Activated naive CD8-positive, alpha-beta T cell treated with anti-CD3 and anti-CD28 coated beads, Interleukin-2, amount 50 U/mL, for 16 hours (primary cell): ENCODE data around the gene SUFU.
"Not testable (repeated sequence)": the region's sequence is repeated elsewhere in the genome, so short reads cannot be mapped to it uniquely, and the experiment has no call there.

Experiments used
- DNase-seq: peaks from one replicate; pipeline ENCODE4 v3.0.0-alpha.2; 2020; ENCODE audit warnings: low read depth, low spot score

Gene SUFU

DNA sequence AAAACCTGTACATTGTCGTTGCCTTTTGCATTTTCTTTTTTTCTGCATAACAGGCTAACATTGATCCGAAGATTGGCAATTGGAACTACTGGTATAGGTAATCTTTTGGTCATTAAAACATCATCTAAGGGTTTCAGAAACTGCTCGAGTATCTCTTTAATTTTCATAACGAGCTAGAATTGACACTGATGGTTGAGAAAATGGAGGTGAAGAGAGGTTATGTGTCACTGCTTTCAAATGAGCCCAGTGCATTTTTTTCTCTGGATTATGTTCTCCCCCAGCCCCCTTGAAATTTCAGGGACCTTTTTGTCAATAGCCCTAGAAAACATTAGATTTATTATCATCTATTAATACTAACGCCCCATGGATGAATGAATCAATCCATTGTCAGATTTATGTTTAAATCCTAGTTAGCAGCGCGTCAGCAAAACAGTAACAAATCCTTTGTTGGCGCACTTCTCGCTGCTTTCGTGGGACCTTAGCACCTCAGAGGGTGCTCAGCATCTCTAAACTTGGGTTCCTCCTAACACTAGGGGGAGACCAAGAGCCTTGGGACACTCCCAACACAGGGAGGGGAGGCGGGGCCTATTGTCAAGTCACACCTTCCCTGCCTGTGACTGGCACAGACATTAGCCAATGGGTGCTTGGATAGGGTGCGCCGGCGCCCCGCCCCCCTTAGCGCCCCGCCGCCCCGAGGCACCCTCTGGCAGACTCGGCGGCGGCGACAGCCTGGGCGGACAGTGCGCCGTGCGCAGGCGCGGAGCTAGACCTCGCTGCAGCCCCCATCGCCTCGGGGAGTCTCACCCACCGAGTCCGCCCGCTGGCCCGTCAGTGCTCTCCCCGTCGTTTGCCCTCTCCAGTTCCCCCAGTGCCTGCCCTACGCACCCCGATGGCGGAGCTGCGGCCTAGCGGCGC lies at the start of gene SUFU:
Gene SUFU, plus strand, starts transcription at position 709 of the 915 bp plus-strand sequence. Its CDS starts 181 bp downstream, at position 890.
- DNase-seq, result peak; percentile 96

DNA sequence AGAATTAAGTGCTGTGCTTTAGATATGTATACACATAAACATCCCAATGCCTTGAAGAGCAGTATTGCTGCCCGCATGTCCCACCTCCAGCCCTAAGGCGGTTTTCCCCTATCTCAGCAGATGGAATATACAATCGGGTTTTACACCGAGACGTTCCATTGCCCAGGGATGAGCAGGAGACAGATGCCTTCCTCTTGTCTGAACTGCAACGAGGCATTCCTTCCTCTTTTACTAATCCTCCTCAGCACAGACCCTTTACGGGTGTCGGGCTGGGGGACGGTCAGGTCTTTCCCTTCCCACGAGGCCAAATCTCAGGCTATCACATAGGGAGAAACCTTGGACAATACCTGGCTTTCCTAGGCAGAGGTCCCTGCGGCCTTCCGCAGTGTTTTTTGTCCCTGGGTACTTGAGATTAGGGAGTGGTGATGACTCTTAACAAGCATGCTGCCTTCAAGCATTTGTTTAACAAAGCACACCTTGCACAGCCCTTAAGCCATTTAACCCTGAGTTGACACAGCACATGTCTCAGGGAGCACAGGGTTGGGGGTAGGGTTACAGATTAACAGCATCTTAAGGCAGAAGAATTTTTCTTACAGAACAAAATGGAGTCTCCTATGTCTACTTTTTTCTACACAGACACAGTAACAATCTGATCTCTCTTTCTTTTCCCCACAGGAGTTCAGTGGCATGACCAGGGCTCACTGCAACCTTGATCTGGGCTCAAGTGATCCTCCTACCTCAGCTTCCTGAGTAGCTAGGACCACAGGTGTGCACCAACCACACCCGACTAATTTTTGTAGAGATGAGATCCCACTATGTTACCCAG lies 48.9 kb upstream of the SUFU start:
- DNase-seq, result not testable (repeated sequence)

DNA sequence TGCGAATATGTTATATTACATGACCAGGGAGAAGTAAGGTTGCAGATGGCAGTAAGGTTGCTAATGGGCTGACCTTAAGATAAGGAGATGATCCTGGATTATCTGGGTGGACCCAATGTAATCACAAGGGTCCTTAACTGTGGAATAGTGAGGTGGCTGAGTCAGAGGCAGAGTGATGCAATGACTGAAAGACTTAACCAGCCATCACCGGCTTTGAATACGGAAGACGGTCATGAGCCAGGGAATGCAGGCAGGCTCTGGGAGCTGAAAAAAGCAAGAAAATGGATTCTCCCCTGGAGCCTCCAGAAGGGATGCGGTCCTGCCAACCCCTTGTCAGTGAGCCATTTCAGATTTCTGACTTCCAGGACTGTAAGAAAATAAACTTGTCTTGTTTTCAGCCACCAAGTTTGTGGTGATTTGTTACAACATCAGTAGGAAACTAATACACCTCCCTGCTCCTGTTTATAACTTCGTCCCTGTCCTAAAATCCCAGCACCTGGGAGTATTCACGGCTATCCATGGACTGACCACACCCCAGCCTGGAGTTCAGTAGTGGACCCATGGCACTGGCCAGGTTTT lies 47.8 kb upstream of the SUFU start:
- no peak for DNase-seq

- no peak for DNase-seq
Measured at GRCh38 chr10:102457591-102458150, 46.1 kb upstream of the SUFU start.

DNA sequence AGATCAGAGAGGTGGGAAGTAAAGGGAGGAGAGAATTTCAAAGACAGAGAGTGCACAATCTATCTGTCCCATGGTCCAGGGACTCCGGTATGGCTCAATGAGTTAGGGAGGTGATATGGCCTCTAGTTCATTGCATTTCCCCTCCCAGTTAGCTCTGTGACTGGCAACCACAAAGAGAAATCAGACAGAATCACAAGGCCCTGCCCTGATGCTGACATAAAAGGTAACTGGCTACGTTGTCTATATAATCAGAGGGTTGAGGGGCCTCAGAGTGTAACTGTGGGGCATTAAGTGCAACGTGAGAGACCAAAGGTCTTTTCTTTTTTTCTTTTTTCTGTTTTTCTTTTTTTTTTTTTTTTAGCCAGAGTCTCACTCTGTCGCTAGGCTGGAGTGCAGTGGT lies 45.1 kb upstream of the SUFU start:
- no peak for DNase-seq

DNA sequence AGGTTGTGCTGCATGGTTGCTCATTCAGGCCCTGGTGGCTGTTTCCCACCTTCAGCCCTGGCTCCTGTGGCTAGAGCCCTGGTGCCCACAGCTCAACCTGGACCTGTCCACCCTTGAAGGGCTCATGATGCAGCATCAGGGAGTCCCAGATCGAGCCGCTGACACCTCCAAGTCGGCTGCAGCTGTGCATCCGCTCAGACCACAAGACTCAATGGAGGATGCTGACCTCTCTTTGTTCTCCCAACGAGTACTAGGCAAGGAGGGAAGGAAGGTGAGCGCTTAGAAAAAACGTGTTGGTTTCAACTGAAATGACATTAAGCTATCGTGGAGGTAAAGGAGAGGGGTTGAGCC lies 43.0 kb upstream of the SUFU start:
- DNase-seq, result no peak

DNA sequence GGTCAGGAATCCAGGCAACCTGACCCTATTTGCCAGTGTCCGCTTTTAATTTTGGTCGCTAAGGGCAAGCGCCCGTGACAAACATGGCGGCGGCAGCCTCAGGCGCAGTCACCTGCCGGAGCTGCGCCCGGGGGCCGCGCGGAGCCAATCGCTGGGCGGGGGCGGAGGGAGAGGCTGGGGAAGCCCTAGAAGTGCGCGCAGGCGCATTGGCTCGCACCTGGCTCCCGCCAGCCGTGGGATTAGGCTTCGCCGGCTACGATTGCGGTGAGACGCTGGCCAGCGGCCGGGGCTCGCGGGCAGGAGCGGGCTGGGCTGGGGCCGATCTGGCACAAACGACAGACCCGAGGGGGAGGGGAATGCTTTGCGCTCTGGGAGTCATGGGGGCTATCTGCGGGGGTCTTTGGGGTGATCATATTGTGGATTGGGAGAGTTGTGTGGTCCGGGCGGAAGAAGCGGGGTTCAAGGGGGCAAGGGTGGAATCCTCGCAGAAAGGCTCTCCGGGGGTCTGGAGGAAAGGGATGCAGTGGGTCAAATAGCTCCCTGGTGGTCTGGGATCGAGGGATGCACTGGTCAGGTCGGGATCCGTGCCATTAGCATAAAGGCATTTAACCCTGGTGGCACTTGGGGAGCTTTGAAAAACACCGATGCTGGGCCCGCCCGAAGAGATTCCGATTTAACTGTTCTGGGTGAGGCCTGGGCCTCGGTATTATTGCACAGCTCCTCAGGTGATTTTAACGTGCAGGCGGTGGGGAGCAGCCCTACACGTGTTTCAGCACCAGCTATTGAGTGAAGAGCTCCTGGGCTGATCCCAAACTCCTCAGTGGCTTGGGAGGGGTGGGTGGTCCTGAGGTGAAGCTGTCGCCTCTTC lies 42.4 kb upstream of the SUFU start:
- DNase-seq, result peak; percentile 74

DNA sequence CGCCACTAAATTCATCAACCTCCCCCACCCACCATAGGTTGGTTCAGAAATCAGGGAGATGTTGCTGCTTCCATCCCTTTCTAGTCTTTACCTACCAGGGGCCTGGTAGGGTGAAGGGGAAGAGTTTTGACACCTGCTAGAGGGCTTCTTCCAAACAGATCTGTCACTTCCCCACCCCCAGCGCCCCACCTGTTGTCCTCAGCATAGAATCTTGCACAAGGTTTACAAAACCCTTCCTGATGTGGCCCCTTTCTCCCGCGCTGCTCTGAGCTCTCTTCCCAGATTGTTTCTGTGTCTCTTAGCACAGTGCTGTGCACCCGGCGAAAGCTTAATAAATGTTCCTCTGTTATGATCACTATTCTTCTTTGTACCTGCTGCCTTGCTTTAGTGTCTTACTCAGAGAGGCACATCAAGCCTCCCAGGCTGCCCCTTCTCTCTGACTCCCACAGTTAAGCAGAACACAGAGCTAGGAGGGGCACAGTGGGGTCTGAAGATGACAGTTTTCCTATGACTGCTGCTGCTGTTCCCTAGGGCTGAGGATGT lies 41.2 kb upstream of the SUFU start:
- DNase-seq, result no peak

GRCh38 chr10:102463983-102464382 lies 39.8 kb upstream of the SUFU start:
- DNase-seq, result no peak

DNA sequence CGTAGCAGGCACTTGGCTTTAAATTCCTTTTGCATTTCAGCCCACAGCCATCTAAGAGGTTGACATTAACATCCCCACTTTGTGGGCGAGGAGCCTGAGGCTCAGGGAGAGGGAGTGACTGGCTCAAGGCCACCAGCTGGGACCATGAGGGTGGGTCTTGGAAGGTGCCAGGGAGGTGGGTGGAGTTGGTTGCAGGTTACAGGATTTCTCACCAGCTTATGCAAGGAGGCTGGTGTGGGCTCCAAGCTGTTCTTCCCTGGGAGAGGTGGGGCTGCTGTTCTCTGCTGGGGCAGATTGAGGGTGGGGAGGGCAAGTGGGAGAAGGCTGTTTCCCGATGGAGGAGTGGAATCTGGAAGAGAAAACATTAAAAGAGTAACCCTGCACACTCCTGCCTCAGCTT lies 38.3 kb upstream of the SUFU start:
- DNase-seq, result no peak

GRCh38 chr10:102467318-102467717 lies 36.5 kb upstream of the SUFU start:
- DNase-seq, result no peak

DNA sequence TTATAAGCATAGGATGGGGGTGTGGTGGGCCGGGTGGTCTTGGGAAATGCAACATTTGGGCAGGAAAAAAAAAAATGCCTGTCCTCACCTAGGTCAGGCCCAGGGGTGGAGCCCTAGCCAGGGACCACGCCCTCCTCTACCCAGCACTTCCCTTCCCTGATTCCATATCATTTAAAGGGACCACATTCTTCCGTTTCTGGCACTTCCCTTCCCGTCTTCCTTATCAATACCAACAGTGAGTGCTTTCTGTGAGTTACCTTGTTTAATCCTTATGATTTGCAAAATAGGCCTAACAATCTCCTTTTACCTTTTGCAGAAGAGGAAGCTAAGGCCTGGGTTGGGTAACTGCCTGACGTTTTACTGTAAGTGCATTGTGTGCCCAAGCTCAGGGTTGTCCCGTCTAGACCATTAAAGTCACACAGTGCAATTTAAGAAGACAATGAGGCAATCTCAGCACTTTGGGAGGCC lies 35.8 kb upstream of the SUFU start:
- DNase-seq, result no peak

- no peak for DNase-seq
Measured at GRCh38 chr10:102468683-102469082, 35.1 kb upstream of the SUFU start.

DNA sequence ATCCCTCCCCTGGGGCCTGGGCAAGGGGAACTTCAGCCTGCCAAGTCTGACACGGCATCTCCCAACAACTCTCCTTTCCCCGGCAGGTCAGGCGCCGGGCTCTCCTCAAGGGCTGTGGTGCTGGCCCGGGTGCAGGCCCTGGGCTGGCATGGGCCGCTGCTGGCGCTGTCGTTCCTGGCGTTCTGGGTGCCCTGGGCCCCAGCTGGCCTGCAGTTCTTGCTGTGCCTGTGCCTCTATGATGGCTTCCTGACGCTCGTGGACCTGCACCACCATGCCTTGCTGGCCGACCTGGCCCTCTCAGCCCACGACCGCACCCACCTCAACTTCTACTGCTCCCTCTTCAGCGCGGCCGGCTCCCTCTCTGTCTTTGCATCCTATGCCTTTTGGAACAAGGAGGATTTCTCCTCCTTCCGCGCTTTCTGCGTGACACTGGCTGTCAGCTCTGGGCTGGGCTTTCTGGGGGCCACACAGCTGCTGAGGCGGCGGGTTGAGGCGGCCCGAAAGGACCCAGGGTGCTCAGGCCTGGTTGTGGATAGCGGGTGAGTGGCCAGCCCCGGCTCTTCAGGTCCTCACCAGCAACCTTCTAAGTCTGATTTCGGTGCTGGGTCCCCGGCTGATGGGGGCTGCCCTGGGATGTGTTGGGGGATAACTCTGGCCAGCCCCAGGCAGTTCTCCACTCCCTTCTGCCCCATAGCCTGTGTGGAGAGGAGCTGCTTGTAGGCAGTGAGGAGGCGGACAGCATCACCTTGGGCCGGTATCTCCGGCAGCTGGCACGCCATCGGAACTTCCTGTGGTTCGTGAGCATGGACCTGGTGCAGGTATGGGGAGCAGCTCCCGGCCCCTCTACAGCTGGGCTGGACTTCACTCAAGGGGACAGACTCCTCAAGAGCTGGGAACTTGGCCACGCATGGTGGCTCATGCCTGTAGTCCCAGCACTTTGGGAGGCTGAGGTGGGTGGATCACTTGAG lies 32.9 kb upstream of the SUFU start:
- no peak for DNase-seq

DNA sequence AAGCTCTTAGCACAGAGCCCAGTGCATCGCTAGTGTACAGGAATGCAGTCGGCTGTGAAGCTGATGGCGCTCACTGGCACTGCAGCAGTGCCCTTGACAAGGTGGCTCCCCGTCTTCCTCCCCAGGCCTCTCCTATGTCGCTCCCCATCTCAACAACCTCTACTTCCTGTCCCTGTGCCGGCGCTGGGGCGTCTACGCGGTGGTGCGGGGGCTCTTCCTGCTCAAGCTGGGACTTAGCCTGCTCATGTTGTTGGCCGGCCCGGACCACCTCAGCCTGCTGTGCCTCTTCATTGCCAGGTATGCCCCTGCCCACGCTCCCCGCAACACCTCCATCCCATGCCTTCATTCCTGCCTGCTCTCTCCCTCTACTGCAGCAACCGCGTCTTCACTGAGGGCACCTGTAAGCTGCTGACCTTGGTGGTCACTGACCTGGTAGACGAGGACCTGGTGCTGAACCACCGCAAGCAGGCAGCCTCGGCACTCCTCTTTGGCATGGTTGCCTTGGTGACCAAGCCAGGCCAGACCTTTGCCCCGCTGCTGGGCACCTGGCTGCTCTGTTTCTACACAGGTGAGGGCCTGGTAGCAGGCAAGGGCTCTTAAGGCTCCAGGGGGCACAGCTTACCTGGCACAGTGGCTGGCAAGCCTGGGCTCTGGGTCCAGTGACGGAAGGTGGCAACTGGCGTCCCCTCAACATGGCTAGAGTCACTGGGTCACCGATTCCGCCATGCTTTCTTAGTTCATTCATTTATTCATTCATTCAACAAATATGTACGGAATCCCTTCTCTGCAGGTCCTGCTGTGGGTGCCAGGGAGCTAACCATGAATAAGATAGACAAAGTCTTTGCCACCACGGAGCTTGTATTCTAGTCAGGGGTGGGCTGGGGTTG lies 30.1 kb upstream of the SUFU start:
- no peak for DNase-seq

DNA sequence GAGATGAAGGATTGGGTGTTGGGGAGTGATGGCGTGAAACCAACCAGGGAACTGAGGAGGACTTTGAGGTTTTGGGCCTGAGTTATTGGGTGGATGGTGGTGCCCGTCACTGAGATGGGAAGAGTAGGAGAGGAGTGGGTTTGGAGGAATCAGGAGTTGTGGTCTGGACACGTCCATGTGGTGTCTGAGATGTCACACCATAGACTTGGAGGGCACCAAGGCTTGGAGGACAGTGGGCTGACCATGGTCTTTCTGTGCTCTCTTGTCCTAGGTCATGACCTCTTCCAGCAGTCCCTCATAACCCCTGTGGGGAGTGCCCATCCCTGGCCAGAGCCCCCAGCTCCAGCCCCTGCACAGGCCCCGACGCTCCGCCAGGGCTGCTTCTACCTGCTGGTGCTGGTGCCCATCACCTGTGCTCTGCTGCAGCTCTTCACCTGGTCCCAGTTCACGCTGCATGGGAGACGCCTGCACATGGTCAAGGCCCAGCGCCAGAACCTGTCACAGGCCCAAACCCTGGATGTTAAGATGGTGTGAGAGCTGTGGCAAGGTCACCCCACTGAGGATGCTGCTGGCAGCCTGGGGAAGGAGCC lies 28.2 kb upstream of the SUFU start:
- DNase-seq, result no peak

DNA sequence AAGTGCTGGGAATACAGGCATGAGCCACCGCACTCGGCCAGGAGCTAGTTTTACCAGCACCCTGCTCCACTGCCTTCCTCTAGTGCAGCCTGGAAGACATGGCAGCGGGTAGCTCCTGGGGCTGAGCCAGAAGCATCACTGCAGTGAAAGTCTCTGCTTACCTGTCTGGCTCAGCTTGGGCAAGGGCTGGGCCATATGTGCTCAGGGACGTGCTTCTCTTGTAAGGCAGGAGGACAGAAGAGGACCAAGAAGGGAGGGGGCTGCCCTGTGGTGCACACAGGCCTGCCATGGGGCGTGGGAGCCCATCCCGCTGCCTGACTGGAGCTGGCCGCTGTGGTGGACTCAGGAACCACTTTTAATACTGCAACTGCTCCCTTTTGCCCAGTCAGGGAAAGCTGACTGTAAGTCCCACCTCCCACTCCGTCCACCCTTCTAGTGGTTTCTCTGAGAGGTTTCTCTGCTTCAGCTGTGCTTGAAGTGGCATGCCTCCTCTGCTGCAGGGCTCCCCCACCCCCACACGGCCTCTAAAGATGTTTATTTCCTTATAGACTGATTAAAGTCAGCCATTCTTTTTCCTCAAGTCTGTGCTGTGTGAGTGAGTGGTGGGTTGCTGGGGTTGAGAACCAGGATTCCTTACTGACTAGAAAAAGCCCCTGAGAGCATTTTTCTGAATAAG lies 27.2 kb upstream of the SUFU start:
- DNase-seq, result no peak

- DNase-seq, result no peak
Measured at GRCh38 chr10:102479651-102480050, 24.1 kb upstream of the SUFU start.
